ENCODE results near the gene PACSIN3.
"Not testable (repeated sequence)": the region's sequence is repeated elsewhere in the genome, so short reads cannot be mapped to it uniquely, and the experiment has no call there.

The PACSIN3 gene

GRCh38 chr11:47191137-47191536 is 4.9 kb upstream of the PACSIN3 start:
- not testable (repeated sequence) for DNase-seq

GRCh38 chr11:47189100-47189834 is 3.0 kb upstream of the PACSIN3 start:
- peak; percentile 28 for DNase-seq

- no peak for DNase-seq
Measured at GRCh38 chr11:47188259-47188658, 2.0 kb upstream of the PACSIN3 start.

GRCh38 chr11:47187723-47188122 is 1.5 kb upstream of the PACSIN3 start:
- no peak for DNase-seq

GRCh38 chr11:47186700-47187695 is 764 bp upstream of the PACSIN3 start:
- peak; percentile 12 for DNase-seq

- peak; percentile 36 for DNase-seq
Measured at GRCh38 chr11:47185305-47186075, 744 bp downstream of the PACSIN3 start.

- DNase-seq, result no peak
Measured at GRCh38 chr11:47184711-47185304, 1.4 kb downstream of the PACSIN3 start.

- no peak for DNase-seq
Measured at GRCh38 chr11:47183969-47184368, 2.3 kb downstream of the PACSIN3 start.

GRCh38 chr11:47183031-47183856 is 3.0 kb downstream of the PACSIN3 start:
- no peak for DNase-seq

- DNase-seq, result no peak
Measured at GRCh38 chr11:47182380-47182779, 3.9 kb downstream of the PACSIN3 start.

- no peak for DNase-seq
Measured at GRCh38 chr11:47181271-47181670, 5.0 kb downstream of the PACSIN3 start.

- no peak for DNase-seq
Measured at GRCh38 chr11:47180006-47180787, 6.0 kb downstream of the PACSIN3 start.

GRCh38 chr11:47179655-47179991 is 6.6 kb downstream of the PACSIN3 start:
- DNase-seq, result no peak

GRCh38 chr11:47178737-47179654 is 7.2 kb downstream of the PACSIN3 start:
- no peak for DNase-seq

GRCh38 chr11:47178316-47178715 is 7.9 kb downstream of the PACSIN3 start:
- no peak for DNase-seq

- no peak for DNase-seq
Measured at GRCh38 chr11:47177846-47178245, 8.4 kb downstream of the PACSIN3 start.

- DNase-seq, result peak; percentile 63
Measured at GRCh38 chr11:47177229-47177845, 8.9 kb downstream of the PACSIN3 start.

GRCh38 chr11:47176328-47177228 is 9.7 kb downstream of the PACSIN3 start, which contains the start of gene ARFGAP2:
Gene ARFGAP2, minus strand, starts transcription at chr11:47176879. Its CDS starts 26 bp downstream, at chr11:47176853.
- peak; percentile 87 for DNase-seq

All from DMS79 treated with DMSO at 0.1 percent for 48 hours (cell line).